Activated naive CD4-positive, alpha-beta T cell treated with anti-CD3 and anti-CD28 coated beads, Interleukin-2, amount 50 U/mL, for 72 hours (primary cell): ENCODE results near the gene LRRC10B. TPM values are rescaled to one million over a fixed set of nuclear protein-coding genes. Genes with fewer than 3 reads are reported as not detected.

ENCODE experiments used
- ATAC-seq, 2 donors: fragments of 150-1000 bp; cut with Tn5 transposase; 2 replicates each; pipeline ENCODE4 v1.10.0; 2021; ENCODE audit warnings: mild to moderate bottlenecking in 2 of 2, moderate library complexity in 2 of 2
- DNase-seq, 2 donors: peaks; one replicate each; pipeline ENCODE4 v3.0.0; 2021 to 2022; ENCODE audit warnings: low spot score in 2 of 2
- H3K27ac Mint-ChIP-seq, 2 donors: one replicate each; pipeline ENCODE4 v1.8.0; 2022; ENCODE audit warnings: mild to moderate bottlenecking in 2 of 2, mixed read lengths in 2 of 2
- H3K36me3 Mint-ChIP-seq, 2 donors: one replicate each; pipeline ENCODE4 v1.8.0; 2022; ENCODE audit warnings: mixed read lengths in 2 of 2
- H3K9me3 Mint-ChIP-seq, 2 donors: one replicate each; pipeline ENCODE4 v1.8.0; 2022; ENCODE audit warnings: mixed read lengths in 2 of 2
- total RNA-seq, 2 donors: library from RNA; stranded (reverse); gene quantifications; one replicate each; pipeline ENCODE4 v1.2.3, GENCODE V29; 2022

Gene LRRC10B
- total RNA-seq, 2 donors from 2014 or later: not detected

DNA sequence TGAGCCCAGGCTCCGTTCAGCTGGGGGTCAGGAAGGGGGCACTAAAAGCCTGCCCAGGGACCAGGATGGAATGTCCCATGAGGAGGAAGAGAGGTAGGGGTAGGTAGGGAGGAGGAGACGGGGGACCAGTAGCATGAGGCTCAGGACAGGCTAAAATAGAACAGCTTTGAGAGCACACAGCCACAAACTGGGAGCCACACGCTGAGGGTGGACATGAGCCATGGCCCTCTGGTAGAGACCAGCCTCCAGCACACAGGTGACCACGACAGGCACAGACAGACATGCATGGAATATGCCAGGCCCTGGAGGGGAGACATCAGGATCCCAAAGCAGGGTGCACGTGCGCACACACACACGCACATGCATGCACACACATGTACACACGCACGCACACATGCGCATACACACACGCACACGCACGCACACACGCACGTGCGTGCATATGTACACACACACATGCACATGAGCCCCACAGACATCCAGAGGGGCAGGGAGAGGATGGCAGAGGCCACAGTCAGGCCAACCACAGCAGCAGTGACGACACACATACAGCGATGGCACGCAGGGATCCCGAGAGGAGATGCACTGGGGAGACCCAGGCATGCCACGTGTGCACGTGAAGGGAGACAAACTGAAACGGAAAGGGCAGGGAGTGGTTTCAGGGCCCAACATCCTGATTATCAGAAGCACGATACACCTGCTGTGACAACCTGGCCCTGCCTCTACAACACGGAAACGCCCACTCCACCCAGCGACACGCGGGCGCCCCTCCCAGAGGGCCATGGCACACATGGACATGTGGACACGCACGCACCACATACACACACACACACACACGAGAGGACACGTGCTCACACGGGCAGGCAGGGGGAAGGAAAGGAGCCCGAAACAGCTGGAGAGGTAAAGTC lies 25.7 kb downstream of the LRRC10B start:
- Mint-ChIP-seq H3K36me3 (no peaks in the 10 kb centered on the region), H3K27ac (no peak overlapping the region), H3K9me3 (no peaks in the 10 kb centered on the region)
- ATAC-seq: no peak
- no peak for DNase-seq

GRCh38 chr11:61534933-61535839 lies 26.6 kb downstream of the LRRC10B start:
- H3K27ac Mint-ChIP-seq: no peak overlapping the region
- no peak for DNase-seq
- H3K9me3 Mint-ChIP-seq: no peaks in the 10 kb centered on the region
- no peak for ATAC-seq
- no peaks in the 10 kb centered on the region for H3K36me3 Mint-ChIP-seq

- ATAC-seq: no peak
- no peaks in the 10 kb centered on the region for H3K36me3 Mint-ChIP-seq
- no peak overlapping the region for H3K27ac Mint-ChIP-seq
- H3K9me3 Mint-ChIP-seq: no peaks in the 10 kb centered on the region
- DNase-seq: no peak
These were observed 27.6 kb downstream of the LRRC10B start for GRCh38 chr11:61535998-61536675.

GRCh38 chr11:61536676-61537270 lies 28.2 kb downstream of the LRRC10B start:
- Mint-ChIP-seq H3K36me3 (no peaks in the 10 kb centered on the region), H3K9me3 (no peaks in the 10 kb centered on the region), H3K27ac (no peak overlapping the region)
- DNase-seq: no peak
- ATAC-seq: no peak

GRCh38 chr11:61537326-61537725 lies 28.8 kb downstream of the LRRC10B start:
- Mint-ChIP-seq H3K36me3 (no peaks in the 10 kb centered on the region), H3K9me3 (no peaks in the 10 kb centered on the region), H3K27ac (no peak overlapping the region)
- no peak for DNase-seq
- no peak for ATAC-seq

GRCh38 chr11:61538636-61538961 lies 30.1 kb downstream of the LRRC10B start:
- ATAC-seq: no peak

GRCh38 chr11:61539006-61539405 lies 30.5 kb downstream of the LRRC10B start:
- H3K9me3 Mint-ChIP-seq: no peaks in the 10 kb centered on the region
- H3K36me3 Mint-ChIP-seq: no peaks in the 10 kb centered on the region
- H3K27ac Mint-ChIP-seq: peak overlapping the region in 1 of 2 donors; percentile 39
- ATAC-seq (no peak), DNase-seq (no peak)

More at GRCh38 chr11:61538636-61538961, 30.1 kb downstream of the LRRC10B start:
- no peak for DNase-seq
- H3K36me3 Mint-ChIP-seq: no peaks in the 10 kb centered on the region
- no peaks in the 10 kb centered on the region for H3K9me3 Mint-ChIP-seq
- no peak overlapping the region for H3K27ac Mint-ChIP-seq

GRCh38 chr11:61539831-61540357 lies 31.3 kb downstream of the LRRC10B start:
- no peak for ATAC-seq
- no peak for DNase-seq
- Mint-ChIP-seq H3K27ac (peak overlapping the region in 1 of 2 donors; percentile 39), H3K36me3 (no peaks in the 10 kb centered on the region), H3K9me3 (no peaks in the 10 kb centered on the region)

GRCh38 chr11:61540528-61540927 lies 32.0 kb downstream of the LRRC10B start:
- Mint-ChIP-seq H3K9me3 (no peaks in the 10 kb centered on the region), H3K36me3 (no peaks in the 10 kb centered on the region), H3K27ac (no peak overlapping the region)
- ATAC-seq: no peak
- DNase-seq: no peak

DNA sequence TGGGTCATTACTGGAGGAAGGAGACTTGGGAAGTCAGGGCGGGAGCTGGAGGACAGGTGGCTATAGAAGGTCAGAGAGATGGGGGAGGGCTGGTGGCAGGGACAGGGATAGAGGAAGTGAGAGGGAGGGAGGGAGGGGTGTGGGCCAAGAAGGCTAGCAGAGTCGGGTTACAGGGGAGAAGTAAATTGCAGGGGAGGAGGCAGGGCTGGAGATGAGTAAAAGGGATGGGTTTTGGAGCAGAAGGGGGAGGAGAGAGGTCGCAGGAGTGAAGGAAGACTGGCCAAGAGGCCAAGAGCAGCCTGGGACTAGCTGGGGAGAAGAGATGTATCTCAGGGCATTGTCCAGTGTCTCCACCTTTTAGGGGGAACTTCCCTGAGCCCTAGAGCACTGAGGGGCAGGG lies 33.0 kb downstream of the LRRC10B start:
- no peak overlapping the region for H3K27ac Mint-ChIP-seq
- ATAC-seq: no peak
- DNase-seq: no peak
- H3K36me3 Mint-ChIP-seq: no peaks in the 10 kb centered on the region
- no peaks in the 10 kb centered on the region for H3K9me3 Mint-ChIP-seq

DNA sequence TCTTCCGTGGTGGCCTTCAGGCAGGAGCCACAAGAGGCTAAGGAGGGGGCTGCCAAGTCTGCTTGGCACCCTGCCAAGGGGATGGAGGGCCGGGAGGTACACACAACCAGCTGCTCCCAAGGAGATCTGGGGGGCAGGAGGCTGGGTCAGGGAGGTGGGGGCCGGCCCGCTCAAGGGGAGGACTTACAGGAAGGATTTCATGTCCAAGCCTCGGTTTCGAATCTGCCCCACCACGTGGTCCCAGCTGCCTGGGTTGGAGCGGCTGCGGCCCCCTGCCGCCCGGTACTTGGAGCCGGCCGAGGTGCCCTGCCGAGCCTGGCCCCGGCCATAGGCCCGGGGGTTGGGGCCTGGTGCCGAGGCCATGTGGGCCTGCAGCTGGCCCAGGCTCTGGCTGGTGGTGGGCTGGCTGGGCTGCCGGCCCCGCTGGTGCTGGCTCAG lies 33.5 kb downstream of the LRRC10B start:
- DNase-seq: no peak
- no peak overlapping the region for H3K27ac Mint-ChIP-seq
- H3K9me3 Mint-ChIP-seq: no peaks in the 10 kb centered on the region
- H3K36me3 Mint-ChIP-seq: no peaks in the 10 kb centered on the region
- no peak for ATAC-seq

GRCh38 chr11:61542705-61543104 lies 34.2 kb downstream of the LRRC10B start:
- no peak for DNase-seq
- H3K36me3 Mint-ChIP-seq: no peaks in the 10 kb centered on the region
- H3K27ac Mint-ChIP-seq: no peak overlapping the region
- H3K9me3 Mint-ChIP-seq: no peaks in the 10 kb centered on the region
- no peak for ATAC-seq

DNA sequence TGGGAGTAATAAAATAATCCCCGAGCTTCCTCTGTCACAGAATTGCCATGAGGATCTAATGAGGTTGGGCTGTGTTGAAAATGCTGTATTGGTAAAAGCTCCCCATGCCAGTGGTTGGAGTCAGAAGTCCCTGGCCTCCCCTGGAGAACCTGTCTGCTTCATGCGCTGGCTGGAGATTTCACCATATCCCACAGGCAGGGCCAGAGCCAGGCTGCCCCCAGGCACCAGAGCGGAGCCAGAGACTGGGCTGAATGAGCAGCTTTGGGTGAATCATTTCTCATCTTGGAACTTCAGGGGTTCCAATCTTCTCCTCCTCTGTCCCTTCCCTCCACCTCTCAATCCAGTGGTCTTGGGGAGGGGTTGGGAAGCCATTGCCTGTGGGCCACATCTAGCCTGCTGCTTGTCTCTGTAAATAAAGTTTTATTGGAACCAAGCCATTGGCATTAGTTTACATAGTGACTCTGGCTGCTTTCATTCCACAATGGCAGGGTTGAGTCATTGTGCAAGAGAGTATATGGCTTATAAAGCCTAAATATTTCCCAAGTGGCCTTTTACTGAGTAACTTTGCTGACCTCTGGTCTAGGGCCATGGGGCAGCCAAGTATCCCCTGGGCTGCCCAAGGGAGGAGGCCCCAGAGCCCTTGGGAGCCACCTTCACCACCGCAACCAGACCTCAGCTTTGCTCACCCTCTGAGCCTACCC lies 35.2 kb downstream of the LRRC10B start:
- no peak for ATAC-seq
- H3K36me3 Mint-ChIP-seq: no peaks in the 10 kb centered on the region
- H3K9me3 Mint-ChIP-seq: no peaks in the 10 kb centered on the region
- no peak overlapping the region for H3K27ac Mint-ChIP-seq
- DNase-seq: no peak

GRCh38 chr11:61544466-61544865 lies 35.9 kb downstream of the LRRC10B start:
- DNase-seq: no peak
- Mint-ChIP-seq H3K36me3 (no peaks in the 10 kb centered on the region), H3K9me3 (no peaks in the 10 kb centered on the region), H3K27ac (no peak overlapping the region)
- ATAC-seq: no peak

DNA sequence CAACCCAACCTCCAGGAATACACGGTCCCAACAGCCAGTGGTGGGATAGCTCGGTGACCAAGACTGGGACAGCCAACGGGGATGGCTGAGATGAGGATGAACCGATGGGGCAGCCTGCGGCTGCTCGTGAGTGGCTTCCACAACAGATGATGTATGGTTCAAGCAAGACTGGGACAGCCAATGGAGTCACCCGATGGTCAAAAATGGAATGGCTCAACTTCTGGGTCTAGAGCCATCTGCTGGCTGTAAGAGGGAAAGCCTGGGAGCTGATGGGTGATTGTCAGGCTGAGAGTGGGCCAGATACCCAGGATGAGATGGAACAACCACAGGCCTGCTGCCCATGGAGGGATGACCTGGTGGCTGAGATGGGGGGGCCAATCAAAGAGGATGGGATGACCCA lies 36.8 kb downstream of the LRRC10B start:
- DNase-seq (no peak), ATAC-seq (no peak)
- H3K36me3 Mint-ChIP-seq: no peaks in the 10 kb centered on the region
- H3K27ac Mint-ChIP-seq: no peak overlapping the region
- H3K9me3 Mint-ChIP-seq: no peaks in the 10 kb centered on the region

DNA sequence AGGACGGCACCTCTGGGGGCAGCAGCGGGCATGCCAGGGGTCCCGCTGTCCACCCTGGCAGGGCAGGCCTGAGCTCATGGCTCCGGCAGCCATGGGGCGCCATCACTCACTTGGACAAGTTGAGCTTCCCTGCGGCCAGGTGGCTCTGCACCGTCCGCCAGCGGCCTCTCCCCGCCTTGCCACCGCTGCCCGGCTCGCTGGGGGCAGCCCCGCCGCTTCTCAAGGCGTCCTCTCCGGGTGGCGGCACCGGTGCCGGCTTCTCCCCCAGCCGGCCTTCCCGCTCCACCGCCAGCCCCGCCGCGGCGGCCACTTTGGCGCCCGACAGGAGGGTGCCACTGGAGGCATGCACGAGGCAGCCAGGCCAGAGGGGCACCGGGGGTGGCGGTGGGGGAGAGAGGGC lies 37.4 kb downstream of the LRRC10B start:
- H3K27ac Mint-ChIP-seq: no peak overlapping the region
- DNase-seq (no peak), ATAC-seq (no peak)
- no peaks in the 10 kb centered on the region for H3K9me3 Mint-ChIP-seq
- no peaks in the 10 kb centered on the region for H3K36me3 Mint-ChIP-seq
